Measurements from ENCODE around the gene ANKFY1. TPM values are rescaled to one million over a fixed set of nuclear protein-coding genes. Genes with fewer than 3 reads are reported as not detected.

ANKFY1 gene
- total RNA-seq, 1 experiment from 2014 or later = 38.9 TPM

- no peaks in the 10 kb centered on the region for H3K9me2 ChIP-seq (ENCODE audit: insufficient read depth)
- ChIA-PET POLR2A (no interaction called here), CTCF (interaction anchor here (1.3 to 1.9 kb wide), 4 partner anchors 10 to 30 kb away, joined by 6 to 14 read pairs (median 9); no protein-coding TSS in a partner anchor), RAD21 (ENCODE audit: low non-redundant PET in 1 of 2, low total read pairs in 2 of 2, uncharacterized antibody in 2 of 2, unreplicated experiment in 2 of 2) (no interaction called here)
- peaks cover 7% of the 10 kb centered on the region for H3K79me2 ChIP-seq (ENCODE audit: insufficient read depth, low read length)
- intact Hi-C loops (cut with micrococcal nuclease) = no loop called here
- H3K4me3 ChIP-seq (replicated peaks in 1 of 2; ENCODE audit: low read depth in 1 of 2, low read length in 2 of 2) = no peak overlapping the region
- ATAC-seq (peak; percentile 97), DNase-seq (ENCODE audit: low read depth, low spot score) (peak; percentile 31)
- TF ChIP-seq YY1 (IDR thresholded peaks at IDR 0.05; ENCODE audit: extremely low read depth, insufficient replicate concordance, low read depth, low read length) (no peak), POLR2A (IDR thresholded peaks at IDR 0.05; ENCODE audit: borderline replicate concordance, extremely low read depth, insufficient read depth, insufficient read length) (no peak), ELF1 (IDR thresholded peaks at IDR 0.05; ENCODE audit: borderline replicate concordance, low read depth) (no peak), FOSL1 (IDR thresholded peaks at IDR 0.05; ENCODE audit: low read depth) (peak; percentile 72), JUND (IDR thresholded peaks at IDR 0.05) (peak; percentile 53; the same call in 1 of the 2 replicates), CBX3 (IDR thresholded peaks at IDR 0.05; ENCODE audit: low read depth) (no peak), MAX (IDR thresholded peaks at IDR 0.05) (peak; percentile 41; the same call in 1 of the 2 replicates), RAD21 (IDR thresholded peaks at IDR 0.05; ENCODE audit: low read depth) (no peak), ZFX (IDR thresholded peaks at IDR 0.05) (no peak), CEBPB (IDR thresholded peaks at IDR 0.05; ENCODE audit: low read depth) (no peak), EGR1 (IDR thresholded peaks at IDR 0.05; ENCODE audit: low read depth) (no peak)
- no peak overlapping the region for H2AFZ ChIP-seq (ENCODE audit: low read depth, low read length, poor library complexity, severe bottlenecking)
- H3K9me3 ChIP-seq (ENCODE audit: control insufficient read depth in 1 of 2, insufficient read depth in 1 of 2, low read depth in 1 of 2, low read length in 2 of 2) = no peaks in the 10 kb centered on the region
- peak overlapping the region; percentile 58 for H3K4me2 ChIP-seq (ENCODE audit: low read length)
- peaks cover 16 to 21% of the 10 kb centered on the region in 2 experiments for H3K4me1 ChIP-seq (ENCODE audit: control insufficient read depth in 1 of 2, insufficient read depth in 2 of 2, low read length in 2 of 2)
- no TSS peak for BruUV-seq (replicated peaks)
- peak overlapping the region; percentile 13; the same call in 1 of the 2 replicates for H3K9ac ChIP-seq (ENCODE audit: low read length)
- H4K20me1 ChIP-seq (ENCODE audit: insufficient read depth) = peaks cover 4% of the 10 kb centered on the region; the same call in 1 of the 2 replicates
- H3K27me3 ChIP-seq (ENCODE audit: insufficient read depth, low read length) = no peaks in the 10 kb centered on the region
- peak overlapping the region; percentile 36; the same call in 1 of the 2 replicates for H3K27ac ChIP-seq (ENCODE audit: low read depth, low read length)
- H3K36me3 ChIP-seq (ENCODE audit: control insufficient read depth in 1 of 2, insufficient read depth in 2 of 2, low read length in 2 of 2) = peaks cover 8 to 20% of the 10 kb centered on the region in 2 experiments; a peak in 3 of 4 replicates
Observed at GRCh38 chr17:4229627-4230541, 33.9 kb downstream of the ANKFY1 start.

Measured in HCT116 (cell line).